Stimulated activated CD4-positive, alpha-beta T cell treated with anti-CD3 and anti-CD28 coated beads, TNF-alpha, amount 100 ng/mL, for 4 hours (primary cell): Measurements from ENCODE around the gene ATXN1.

Experiments used
- DNase-seq, 3 experiments: peaks; one replicate each; pipeline ENCODE4 v3.0.0-alpha.2; 2020; ENCODE audit warnings: low read depth in 3 of 3

Gene ATXN1

DNA sequence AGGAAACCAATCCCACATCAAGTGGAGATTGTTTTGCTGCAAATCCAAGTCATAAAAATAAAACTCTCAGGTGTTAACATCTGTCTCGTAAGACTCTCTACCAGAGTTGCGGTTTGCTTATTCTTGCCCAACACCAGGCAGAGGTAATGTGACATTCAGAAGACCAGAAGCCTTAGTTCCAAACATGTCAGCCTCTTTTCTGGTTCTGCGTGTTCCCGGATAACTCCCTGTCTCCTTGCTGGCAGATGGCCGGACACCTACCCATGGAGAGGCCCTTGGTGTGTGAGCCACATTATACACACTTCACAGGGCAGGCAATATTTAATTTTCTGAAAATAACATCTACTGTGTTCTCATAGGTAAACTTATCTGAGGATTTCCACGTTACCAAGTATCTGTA is 449.5 kb downstream of the ATXN1 start:
- DNase-seq: no peak

DNA sequence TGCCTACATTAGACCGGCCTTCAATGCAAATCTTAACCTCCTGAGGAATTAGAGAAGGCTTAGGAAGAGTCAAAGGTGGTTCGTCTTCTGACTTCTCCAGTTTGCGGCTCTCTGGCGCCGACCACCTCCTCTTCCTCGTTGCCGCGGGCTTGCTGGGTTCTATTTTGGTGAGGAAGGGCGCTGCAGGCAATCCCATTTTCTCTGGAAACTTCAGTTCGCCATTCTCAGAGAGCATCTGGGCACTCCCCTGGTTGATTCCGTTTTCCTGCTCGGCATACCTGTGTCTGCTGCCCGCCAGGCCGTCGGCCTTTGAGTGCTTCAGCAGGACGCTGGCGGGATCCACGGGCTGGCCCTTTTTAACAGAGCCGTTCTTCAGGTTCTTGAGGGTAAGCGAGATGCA is 454.9 kb downstream of the ATXN1 start:
- DNase-seq: no peak

GRCh38 chr6:16305788-16306187 is 455.5 kb downstream of the ATXN1 start:
- no peak for DNase-seq

- DNase-seq: no peak
Observed at GRCh38 chr6:16305246-16305725, 456.0 kb downstream of the ATXN1 start.

DNA sequence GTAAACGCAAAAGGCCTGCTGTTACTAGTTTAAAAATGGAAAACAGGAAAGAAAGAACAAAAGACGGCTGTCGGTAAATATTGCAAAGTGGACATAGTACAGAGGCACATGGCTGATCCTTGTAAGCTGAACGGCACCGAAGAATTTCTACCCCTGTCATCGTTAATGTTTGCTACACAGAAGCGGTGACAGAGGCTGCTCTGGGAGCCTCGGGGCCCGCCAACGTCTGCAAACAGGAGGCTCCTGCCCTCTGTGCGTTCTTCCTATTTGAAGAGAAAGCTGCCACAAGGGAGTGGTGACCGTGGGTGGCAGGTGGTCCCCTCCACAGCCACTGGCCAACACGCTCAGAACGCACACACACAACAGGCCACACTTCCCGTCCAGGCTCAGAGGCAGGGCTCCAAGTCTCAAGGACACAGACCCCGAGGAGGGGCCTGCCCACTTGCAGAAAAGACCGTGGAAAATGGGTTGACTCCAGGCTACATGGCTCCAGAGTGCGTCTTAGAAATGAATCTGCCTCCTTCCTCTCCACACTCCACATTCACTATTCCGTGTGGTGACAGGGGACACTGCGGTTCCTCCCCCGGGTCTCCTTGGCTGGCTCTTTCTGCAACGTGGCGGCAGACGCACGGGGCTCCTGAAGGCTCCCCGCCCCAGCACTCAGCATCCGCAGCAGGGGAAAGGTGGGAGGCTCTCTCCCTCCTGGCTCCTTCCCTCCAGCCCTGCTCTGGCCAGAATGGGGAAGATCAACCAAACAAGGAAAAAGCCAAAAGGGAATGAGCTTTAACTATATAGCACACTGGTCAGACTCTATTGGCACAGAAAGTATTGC is 458.3 kb downstream of the ATXN1 start:
- DNase-seq: no peak

- no peak for DNase-seq
Observed at GRCh38 chr6:16301511-16301910, 459.7 kb downstream of the ATXN1 start.

DNA sequence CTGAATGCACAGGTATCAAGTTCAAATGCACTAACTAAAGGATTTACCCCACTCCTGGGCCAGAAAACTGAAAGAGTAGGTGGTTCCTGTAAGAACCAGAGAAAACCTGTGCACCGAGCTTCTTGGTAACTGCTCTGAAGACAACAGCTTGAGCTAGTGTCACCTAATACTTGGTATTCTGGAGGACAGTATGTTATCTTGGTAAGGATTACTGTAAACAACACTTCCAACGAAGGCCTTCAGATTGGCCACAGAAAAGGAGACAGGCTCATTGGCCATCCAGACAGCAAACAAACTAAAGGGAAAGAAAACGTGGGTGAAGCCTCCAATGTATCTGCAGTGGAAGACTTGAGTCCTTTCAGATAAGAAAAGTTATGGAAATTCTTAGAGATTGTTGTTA is 461.4 kb downstream of the ATXN1 start:
- no peak for DNase-seq

DNA sequence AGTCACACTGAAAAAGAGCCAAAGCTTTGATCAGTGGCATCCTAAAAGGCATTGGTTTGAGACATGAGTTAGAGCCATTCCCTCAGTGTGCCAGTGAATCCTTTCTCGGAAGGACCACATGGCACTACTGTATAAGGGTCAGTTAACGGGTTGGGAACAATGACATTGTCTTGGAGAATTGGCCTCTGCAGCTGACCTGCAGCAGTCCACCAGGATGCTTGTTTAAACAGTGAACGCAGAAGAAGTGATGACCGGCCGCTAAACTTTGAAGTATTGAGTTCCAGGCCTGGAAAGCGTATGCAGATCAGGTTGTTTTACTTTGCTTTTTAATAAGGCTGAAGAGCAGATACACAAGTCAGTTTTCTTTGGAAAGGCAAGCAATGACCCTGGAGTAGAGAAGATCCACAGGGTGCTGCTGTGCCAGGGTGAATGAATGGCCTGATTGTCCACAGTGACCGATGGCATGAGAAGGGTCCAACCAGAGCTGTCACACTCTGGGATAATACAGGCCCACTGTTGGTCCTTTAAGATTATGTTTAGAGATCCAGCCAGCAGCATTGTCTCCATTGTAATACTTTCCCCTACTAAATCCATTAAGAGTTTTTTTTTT is 465.1 kb downstream of the ATXN1 start:
- DNase-seq: no peak

- no peak for DNase-seq
Observed at GRCh38 chr6:16295471-16295870, 465.8 kb downstream of the ATXN1 start.

DNA sequence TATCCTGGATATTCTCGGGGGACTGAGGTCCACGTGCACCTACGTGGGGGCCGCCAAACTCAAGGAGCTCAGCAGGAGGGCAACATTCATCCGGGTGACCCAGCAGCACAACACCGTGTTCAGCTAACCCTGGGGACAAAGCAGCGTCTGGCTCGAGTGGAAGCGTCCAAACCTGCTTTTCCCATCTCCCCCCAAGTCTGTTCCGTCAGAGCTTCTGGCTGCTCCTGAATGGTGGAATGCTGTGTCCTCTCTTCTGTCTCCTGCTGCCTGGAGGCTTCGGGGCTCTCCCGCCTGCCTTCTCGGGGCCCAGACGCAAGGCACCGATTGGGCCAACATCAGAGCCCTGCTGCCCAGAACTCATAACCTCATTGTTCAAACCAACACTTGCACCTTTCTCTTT is 466.2 kb downstream of the ATXN1 start:
- no peak for DNase-seq

- DNase-seq: no peak
Observed at GRCh38 chr6:16294371-16294770, 466.9 kb downstream of the ATXN1 start.

DNA sequence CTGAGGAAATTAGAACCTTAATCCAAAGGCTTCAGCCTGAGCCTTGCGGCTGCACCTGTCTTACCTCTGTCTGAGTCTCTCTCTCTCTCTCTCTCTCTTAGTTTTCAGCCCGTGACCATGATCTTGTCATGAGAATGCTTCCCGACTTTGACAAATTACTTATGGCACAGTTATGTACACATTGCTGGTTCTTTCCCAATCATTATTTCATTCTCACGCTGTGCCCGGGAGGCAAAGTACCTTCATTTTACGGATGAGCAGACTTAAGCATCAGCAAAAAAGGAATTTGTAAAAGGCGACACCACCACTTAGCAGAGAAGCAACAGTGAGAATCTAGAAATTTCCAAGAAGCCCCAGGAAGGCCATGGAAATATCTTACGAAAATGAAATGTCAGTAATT is 468.3 kb downstream of the ATXN1 start:
- no peak for DNase-seq

- DNase-seq: no peak
Observed at GRCh38 chr6:16292432-16292831, 468.8 kb downstream of the ATXN1 start.

- no peak for DNase-seq
Observed at GRCh38 chr6:16291739-16292138, 469.5 kb downstream of the ATXN1 start.

DNA sequence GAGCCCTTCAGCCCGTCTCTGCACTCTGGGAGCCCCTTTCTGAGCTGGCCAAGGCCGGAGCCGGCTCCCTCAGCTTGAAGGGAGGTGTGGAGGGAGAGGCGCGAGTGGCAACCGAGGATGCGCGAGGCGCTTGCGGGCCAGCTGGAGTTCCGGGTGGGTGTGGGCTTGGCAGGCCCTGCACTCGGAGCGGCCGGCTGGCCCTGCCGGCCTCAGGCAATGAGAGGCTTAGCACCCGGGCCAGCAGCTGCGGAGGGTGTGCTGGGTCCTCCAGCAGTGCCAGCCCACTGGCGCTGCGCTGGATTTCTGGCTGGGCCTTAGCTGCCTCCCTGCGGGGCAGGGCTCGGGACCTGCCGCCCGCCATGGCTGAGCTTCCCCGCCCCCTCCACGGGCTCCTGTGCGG is 473.1 kb downstream of the ATXN1 start:
- DNase-seq: no peak

DNA sequence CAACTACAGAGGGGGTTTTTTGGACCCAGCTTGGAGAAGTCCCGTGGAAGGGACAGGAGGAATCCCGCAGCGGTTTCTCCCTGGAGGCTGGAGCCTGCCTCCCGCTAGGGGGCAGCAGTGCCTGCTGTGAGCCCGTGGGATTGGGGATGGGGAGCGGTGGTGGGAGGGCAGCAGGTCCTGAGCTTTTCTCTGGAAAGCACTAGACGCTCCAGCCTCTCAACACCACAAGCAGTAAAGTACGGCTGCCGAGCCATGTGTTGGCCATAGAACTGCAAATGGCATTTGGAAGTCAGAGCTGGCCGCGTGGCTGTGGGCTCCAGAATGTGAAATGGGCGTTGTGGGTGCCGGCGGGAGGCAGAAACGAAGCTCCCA is 475.1 kb downstream of the ATXN1 start:
- no peak for DNase-seq

- DNase-seq: no peak
Observed at GRCh38 chr6:16285467-16286150, 475.7 kb downstream of the ATXN1 start.

DNA sequence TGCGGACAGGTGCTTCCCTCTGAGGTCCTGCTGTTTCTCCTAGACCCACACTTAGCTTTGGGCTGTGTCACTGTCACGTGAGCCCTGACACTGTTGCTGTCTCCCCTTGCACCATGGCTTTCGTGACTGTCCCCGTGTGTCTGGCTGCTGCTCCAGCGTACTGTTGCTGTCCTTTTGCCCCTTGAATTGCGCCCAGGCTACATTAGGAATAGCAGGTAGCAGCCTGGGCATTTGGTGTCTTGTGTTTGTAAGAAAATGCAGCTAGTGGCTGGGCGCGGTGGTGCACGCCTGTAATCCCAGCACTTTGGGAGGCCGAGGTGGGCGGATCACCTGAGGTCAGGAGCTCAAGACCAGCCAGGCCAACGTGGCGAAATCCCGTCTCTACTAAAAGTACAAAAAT is 476.8 kb downstream of the ATXN1 start:
- DNase-seq: no peak

DNA sequence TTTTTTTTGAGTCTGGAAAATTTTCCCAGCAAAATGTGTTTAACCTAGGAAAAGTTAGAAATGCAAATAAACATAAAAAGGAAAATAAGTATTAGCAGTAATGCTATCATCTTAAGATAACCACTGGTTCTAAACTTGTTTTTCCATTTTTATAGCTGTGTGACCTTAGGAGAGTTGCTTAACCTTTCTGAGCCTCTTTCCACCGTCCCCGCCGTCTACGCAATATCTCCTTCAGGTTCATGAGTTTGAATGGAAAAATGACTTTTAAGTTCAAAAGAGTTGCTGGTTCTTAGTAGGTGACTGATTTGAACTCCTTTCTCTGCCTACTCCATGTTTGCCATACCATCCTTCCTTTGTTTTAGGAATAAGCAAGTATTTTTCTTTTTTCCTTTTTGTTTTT is 478.9 kb downstream of the ATXN1 start:
- DNase-seq: no peak

- no peak for DNase-seq
Observed at GRCh38 chr6:16279243-16279642, 482.0 kb downstream of the ATXN1 start.

GRCh38 chr6:16278750-16279149 is 482.5 kb downstream of the ATXN1 start:
- DNase-seq: no peak

GRCh38 chr6:16278048-16278724 is 483.1 kb downstream of the ATXN1 start:
- no peak for DNase-seq
